Liver (tissue), 3 donors: Measurements from ENCODE around the gene GPC3.

ENCODE experiments used
- ATF3 ChIP-seq: IDR thresholded peaks from 2 replicates; pipeline ENCODE4 v1.6.1; 2016; ENCODE audit warnings: antibody characterized with exemption
- CTCF ChIP-seq: fragments of 150-350 bp; IDR thresholded peaks from 2 replicates; pipeline ENCODE4 v1.5.1; 2017; ENCODE audit warnings: improper control_type of control experiment, low read depth, low read length; ENCODE audit not compliant: missing input control
- EGR1 ChIP-seq, 2 donors: IDR thresholded peaks; 2 replicates each; pipeline ENCODE4 v1.6.1; 2016 to 2018; ENCODE audit warnings: antibody characterized with exemption in 2 of 2, low read depth in 2 of 2
- GABPA ChIP-seq, 2 donors: IDR thresholded peaks in 1 of 2; conservative IDR thresholded peaks in 1 of 2; 2 replicates each; pipeline ENCODE4 v1.6.1; 2016; ENCODE audit warnings: antibody characterized with exemption in 2 of 2, mild to moderate bottlenecking in 1 of 2, moderate library complexity in 1 of 2
- HNF4G ChIP-seq: IDR thresholded peaks from 2 replicates; pipeline ENCODE4 v1.6.1; 2016; ENCODE audit warnings: antibody characterized with exemption
- JUND ChIP-seq, 2 donors: IDR thresholded peaks; 2 replicates each; pipeline ENCODE4 v1.6.1; 2016; ENCODE audit warnings: antibody characterized with exemption in 2 of 2
- MAX ChIP-seq: IDR thresholded peaks from 2 replicates; pipeline ENCODE4 v1.6.1; 2016; ENCODE audit warnings: antibody characterized with exemption
- RAD21 ChIP-seq, 2 donors: IDR thresholded peaks; 2 replicates each; pipeline ENCODE4 v1.6.1; 2016; ENCODE audit warnings: antibody characterized with exemption in 2 of 2, mild to moderate bottlenecking in 2 of 2
- REST ChIP-seq: IDR thresholded peaks from 2 replicates; pipeline ENCODE4 v1.6.1; 2016; ENCODE audit warnings: antibody characterized with exemption, mild to moderate bottlenecking
- RXRA ChIP-seq, 2 donors: IDR thresholded peaks; 2 replicates each; pipeline ENCODE4 v1.6.1; 2017 to 2018; ENCODE audit warnings: antibody characterized with exemption in 2 of 2, mild to moderate bottlenecking in 1 of 2
- SP1 ChIP-seq: IDR thresholded peaks from 2 replicates; pipeline ENCODE4 v1.6.1; 2018; ENCODE audit warnings: antibody characterized with exemption, mild to moderate bottlenecking
- TAF1 ChIP-seq: conservative IDR thresholded peaks from 2 replicates; pipeline ENCODE4 v1.6.1; 2016; ENCODE audit warnings: antibody characterized with exemption, mild to moderate bottlenecking
- YY1 ChIP-seq: IDR thresholded peaks from 2 replicates; pipeline ENCODE4 v1.6.1; 2016; ENCODE audit warnings: antibody characterized with exemption, mild to moderate bottlenecking
- donor health status: healthy.
- donor health status: healthy.

GRCh38 chrX:133776072-133776471 is 209.3 kb downstream of the GPC3 start:
- no peak for TF ChIP-seq SP1
- peak; percentile 27 for TF ChIP-seq CTCF
- peak in 1 of 2 donors; percentile 47 for TF ChIP-seq RAD21 (IDR thresholded peaks at IDR 0.05)
- no peak for TF ChIP-seq ATF3
- TF ChIP-seq REST, result no peak
- TF ChIP-seq TAF1, result no peak
- no peak for TF ChIP-seq JUND (IDR thresholded peaks at IDR 0.05)
- TF ChIP-seq GABPA (IDR thresholded peaks at IDR 0.05 in 1 of 2, conservative IDR thresholded peaks at IDR 0.05 in 1 of 2), result no peak
- TF ChIP-seq MAX, result no peak
- no peak for TF ChIP-seq YY1
- TF ChIP-seq EGR1 (IDR thresholded peaks at IDR 0.05; ENCODE audit: low read depth in 2 of 2), result no peak
- TF ChIP-seq HNF4G, result no peak
- no peak for TF ChIP-seq RXRA (IDR thresholded peaks at IDR 0.05)
